ENCODE data around the gene RUBCN.

DNA sequence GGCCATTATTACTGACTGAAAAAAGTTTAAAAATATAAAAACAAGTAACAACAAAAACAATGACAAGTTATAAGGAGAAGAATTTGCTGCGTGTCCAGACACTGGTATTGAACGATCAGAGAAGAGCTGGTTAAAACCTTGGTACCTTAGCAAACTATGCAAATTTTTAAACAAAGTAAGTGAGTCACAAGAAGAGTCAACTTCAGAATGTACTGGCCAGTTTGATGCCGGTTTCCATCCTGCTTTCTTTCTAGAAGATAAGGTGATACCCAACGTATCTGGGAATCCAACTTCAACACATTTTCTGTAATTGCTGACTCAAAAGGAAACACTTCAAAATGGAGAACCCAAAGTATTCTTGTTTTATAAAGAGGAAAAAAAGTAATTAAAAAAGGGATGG is 49.8 kb downstream of the RUBCN start:
- no peak for TF ChIP-seq CTCF (IDR thresholded peaks at IDR 0.05)
- TF ChIP-seq POLR2A (IDR thresholded peaks at IDR 0.05) = no peak
